SK-N-SH treated with all-trans-retinoic acid at 6 μM for 48 hours (cell line): ENCODE measurements around the gene ETV6.

Experiments
- ARNTL ChIP-seq: fragments of 450-650 bp; formaldehyde crosslinking; IDR thresholded peaks from 2 replicates; pipeline ENCODE4 v1.5.0; 2020; ENCODE audit warnings: low read depth, mild to moderate bottlenecking, moderate library complexity, borderline replicate concordance
- BACH2 ChIP-seq: fragments of 250-450 bp; sonication (Bioruptor Pico); IDR thresholded peaks from 2 replicates; pipeline ENCODE4 v1.9.0; 2021; ENCODE audit warnings: mild to moderate bottlenecking, borderline replicate concordance
- GLIS3 ChIP-seq: fragments of 250-450 bp; sonication (Bioruptor Pico); IDR thresholded peaks from 2 replicates; pipeline ENCODE4 v1.5.0; 2020; ENCODE audit warnings: mild to moderate bottlenecking, moderate library complexity
- ZNF8 ChIP-seq: fragments of 450-650 bp; formaldehyde crosslinking; IDR thresholded peaks from 2 replicates; pipeline ENCODE4 v1.5.0; 2020; ENCODE audit warnings: mild to moderate bottlenecking, moderate library complexity
- TF ChIP-seq, protein P1 (sequence below): fragments of 250-450 bp; sonication (Bioruptor Pico); IDR thresholded peaks from 2 replicates; pipeline ENCODE4 v1.8.0; 2020; ENCODE audit warnings: mild to moderate bottlenecking, moderate library complexity, borderline replicate concordance

DNA sequence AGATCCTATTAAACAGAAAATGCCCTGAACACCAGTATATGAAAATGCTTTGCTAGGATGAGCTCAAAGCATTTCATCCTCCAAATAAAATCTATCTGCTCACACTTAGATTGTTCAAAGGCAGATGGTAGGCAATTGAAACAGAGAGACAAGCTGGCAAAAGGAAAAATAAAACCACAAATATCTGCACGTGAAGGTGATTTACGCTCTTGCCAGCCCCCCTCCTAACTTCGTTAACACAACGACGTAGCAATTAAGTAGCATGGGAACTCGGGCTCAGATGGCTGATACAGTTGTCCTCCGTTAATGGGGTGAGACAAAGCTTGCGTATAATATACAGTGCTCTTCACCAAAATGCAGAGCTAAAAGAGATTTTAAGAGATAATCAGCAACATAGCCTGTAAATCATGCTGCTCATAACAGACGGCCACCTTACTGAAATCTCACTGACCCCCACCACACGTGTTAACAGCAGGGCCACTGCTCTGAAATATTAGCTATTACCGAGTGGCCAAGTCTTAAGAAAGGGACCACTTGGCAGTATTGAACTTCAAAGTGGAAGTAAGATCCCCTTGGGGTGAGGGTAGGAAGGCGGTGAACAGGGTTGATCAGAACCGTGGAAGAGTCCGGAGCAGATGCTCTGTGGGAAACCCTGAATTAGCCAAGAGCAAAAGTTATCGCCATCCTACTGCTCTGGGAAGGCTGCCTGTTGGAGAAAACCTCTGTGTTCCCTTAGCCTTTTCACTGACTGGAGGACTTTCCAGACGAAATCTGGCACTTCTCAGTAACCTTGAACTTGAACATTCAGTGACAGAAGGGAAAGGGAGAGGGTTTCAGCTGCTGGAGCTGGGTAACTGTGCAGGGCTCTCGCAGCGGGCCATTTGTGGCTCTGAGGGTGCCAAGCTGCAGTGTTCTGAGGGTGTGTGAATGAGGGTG lies 23.1 kb downstream of the ETV6 start:
- TF ChIP-seq ZNF8 (CRISPR knock-in tag) (no peak), GLIS3 (CRISPR knock-in tag) (no peak), ARNTL (CRISPR knock-in tag) (no peak), BACH2 (CRISPR knock-in tag) (no peak)
- TF ChIP-seq, protein P1, sequence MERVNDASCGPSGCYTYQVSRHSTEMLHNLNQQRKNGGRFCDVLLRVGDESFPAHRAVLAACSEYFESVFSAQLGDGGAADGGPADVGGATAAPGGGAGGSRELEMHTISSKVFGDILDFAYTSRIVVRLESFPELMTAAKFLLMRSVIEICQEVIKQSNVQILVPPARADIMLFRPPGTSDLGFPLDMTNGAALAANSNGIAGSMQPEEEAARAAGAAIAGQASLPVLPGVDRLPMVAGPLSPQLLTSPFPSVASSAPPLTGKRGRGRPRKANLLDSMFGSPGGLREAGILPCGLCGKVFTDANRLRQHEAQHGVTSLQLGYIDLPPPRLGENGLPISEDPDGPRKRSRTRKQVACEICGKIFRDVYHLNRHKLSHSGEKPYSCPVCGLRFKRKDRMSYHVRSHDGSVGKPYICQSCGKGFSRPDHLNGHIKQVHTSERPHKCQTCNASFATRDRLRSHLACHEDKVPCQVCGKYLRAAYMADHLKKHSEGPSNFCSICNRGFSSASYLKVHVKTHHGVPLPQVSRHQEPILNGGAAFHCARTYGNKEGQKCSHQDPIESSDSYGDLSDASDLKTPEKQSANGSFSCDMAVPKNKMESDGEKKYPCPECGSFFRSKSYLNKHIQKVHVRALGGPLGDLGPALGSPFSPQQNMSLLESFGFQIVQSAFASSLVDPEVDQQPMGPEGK (CRISPR knock-in tag): no peak
